HTR-8/SVneo (cell line): ENCODE measurements around the gene PPIP5K1.
"Not testable (repeated sequence)": the region's sequence is repeated elsewhere in the genome, so short reads cannot be mapped to it uniquely, and the experiment has no call there.

Experiments
- DNase-seq: peaks from one replicate; pipeline ENCODE4 v3.0.0; 2011; ENCODE audit warnings: low spot score, mixed read lengths; ENCODE audit not compliant: insufficient read length
- FAIRE-seq: peaks from 2 replicates; lab custom pipeline; 2011; peaks lifted over from hg19 to GRCh38; lab: Jason Lieb, UNC

The PPIP5K1 gene

DNA sequence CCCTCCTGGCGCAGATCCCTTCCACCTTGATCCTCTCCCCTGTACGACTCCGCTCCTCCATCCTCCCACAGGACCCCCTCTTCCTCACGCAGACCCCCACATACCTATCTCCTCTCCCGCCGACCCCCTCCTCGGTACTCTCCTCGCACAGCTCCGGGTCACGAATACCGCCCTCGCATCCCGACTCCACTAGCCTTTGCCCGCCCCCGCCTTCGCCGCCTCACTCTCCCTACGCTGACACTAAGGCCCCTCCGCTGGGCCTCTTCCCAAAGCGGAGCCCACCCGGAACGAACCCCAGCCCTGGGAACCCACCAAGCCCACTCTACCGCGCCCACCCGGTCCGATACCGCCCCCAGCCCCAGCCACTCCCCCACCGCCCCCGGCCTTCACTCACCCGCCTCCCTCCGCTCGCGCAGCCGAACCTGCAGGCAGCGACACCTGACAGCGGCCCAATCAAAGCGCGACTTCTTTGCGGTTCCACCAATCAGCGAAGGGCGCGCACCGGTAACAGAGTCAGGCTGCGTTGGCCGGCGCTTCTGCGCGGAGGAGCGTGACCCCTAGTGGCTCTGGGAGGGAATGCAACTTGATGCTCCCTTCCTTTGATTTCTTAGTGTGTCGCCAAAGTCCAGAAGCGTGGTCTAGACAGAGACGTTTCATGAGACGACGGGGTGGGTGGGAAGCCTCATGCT, at the start of gene PPIP5K1:
TSS of gene PPIP5K1 (minus strand) at position 431 of the 689 bp plus-strand sequence. CDS start 5,704 bp downstream, outside the sequence.
- FAIRE-seq: peak; percentile 98
- not testable (repeated sequence) for DNase-seq

GRCh38 chr15:43638464-43639204, 48.6 kb upstream of the PPIP5K1 start:
- not testable (repeated sequence) for FAIRE-seq, DNase-seq

DNA sequence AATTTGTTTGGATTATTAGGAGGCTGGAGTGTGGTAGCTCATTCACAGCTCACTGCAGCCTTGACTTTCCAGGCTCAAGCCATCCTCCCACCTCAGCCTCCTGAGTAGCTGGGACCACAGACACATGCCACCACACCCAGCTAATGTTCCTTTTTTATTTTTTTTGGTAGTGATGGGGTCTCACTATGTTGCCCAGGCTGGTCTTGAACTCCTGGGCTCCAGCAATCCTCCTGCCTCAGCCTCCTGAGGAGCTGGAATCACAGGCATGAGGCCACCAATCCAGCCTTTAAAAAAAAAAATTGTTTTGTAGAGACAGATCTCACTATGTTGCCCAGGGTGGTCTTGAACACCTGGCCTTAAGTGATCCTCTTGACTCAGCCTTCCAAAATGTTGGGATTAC, 36.9 kb upstream of the PPIP5K1 start:
- DNase-seq, FAIRE-seq: not testable (repeated sequence)

GRCh38 chr15:43625106-43625505, 35.1 kb upstream of the PPIP5K1 start:
- no peak for DNase-seq
- FAIRE-seq: no peak

DNA sequence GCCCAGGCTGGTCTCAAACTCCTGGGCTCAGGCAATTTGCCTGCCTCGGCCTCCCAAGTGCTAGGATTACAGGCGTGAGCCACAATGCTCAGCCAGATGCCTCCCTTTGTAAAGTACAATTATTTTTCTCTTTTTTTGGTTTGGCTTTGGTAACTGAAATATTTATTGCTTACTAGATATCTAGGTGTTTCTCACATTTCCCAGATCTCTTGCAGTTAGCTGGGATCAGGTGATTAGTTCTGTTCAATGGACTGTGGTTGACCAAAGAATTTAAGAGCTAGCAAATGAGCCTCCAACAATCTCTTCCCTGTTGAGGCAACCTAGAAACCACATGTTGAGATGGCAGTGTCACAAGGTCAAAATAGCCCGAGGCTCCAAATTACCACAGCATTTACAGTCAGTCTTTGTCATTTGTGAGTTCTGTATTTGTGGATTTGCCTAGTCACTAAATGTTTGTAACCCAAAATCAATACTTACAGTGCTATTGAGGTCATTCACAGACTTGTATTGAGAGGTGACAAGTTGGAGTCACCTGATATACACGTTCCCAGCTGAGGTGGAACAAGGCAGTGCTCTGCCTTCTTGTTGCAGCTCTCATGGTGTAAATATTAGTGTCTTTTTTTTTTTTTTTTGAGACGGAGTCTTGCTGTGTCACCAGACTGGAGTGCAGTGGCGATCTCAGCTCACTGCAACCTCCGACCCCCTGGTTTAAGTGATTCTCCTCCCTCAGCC, 32.2 kb upstream of the PPIP5K1 start:
- FAIRE-seq, DNase-seq: not testable (repeated sequence)

- not testable (repeated sequence) for DNase-seq
- FAIRE-seq: peak; percentile 31
Measured at GRCh38 chr15:43618700-43619099, 28.7 kb upstream of the PPIP5K1 start, which contains the start of gene STRC. Gene STRC, minus strand, starts transcription at chr15:43618800. Its CDS starts 78 bp downstream, at chr15:43618722.

- not testable (repeated sequence) for DNase-seq, FAIRE-seq
Measured at GRCh38 chr15:43617750-43618149, 27.7 kb upstream of the PPIP5K1 start.

GRCh38 chr15:43602233-43602632, 12.2 kb upstream of the PPIP5K1 start:
- DNase-seq, FAIRE-seq: not testable (repeated sequence)

- not testable (repeated sequence) for FAIRE-seq, DNase-seq
Measured at GRCh38 chr15:43600200-43600599, 10.2 kb upstream of the PPIP5K1 start.

DNA sequence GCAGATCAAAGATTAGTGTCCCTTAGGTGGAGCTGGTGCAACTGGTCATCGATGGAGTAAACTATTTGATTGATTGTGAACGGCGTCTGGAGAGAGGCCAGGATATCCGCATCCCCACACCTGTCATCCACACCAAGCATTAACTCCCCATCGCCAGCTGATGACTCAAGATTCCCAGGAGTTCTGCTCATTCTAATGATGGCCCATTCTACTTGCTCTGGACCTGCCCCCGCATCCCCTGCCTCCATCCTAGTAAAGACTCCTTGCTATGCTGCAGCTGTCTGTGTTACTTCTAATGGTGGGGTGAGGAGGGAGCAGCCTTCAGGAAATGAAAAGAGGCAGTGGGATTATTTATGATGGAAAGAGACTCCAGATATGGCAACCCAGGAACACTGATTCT, 9.1 kb upstream of the PPIP5K1 start:
- not testable (repeated sequence) for FAIRE-seq, DNase-seq

GRCh38 chr15:43593328-43594190, 3.6 kb upstream of the PPIP5K1 start, which contains the start of gene CKMT1B:
Gene CKMT1B, plus strand, starts transcription at chr15:43594027. Its CDS starts 192 bp downstream, at chr15:43594219.
- not testable (repeated sequence) for DNase-seq, FAIRE-seq

- not testable (repeated sequence) for FAIRE-seq, DNase-seq
Measured at GRCh38 chr15:43592841-43593240, 2.8 kb upstream of the PPIP5K1 start.

- DNase-seq, FAIRE-seq: not testable (repeated sequence)
Measured at GRCh38 chr15:43574607-43575006, 15.4 kb downstream of the PPIP5K1 start.

GRCh38 chr15:43566615-43567014, 23.4 kb downstream of the PPIP5K1 start:
- DNase-seq, FAIRE-seq: not testable (repeated sequence)

- not testable (repeated sequence) for DNase-seq, FAIRE-seq
Measured at GRCh38 chr15:43563793-43564192, 26.2 kb downstream of the PPIP5K1 start.

DNA sequence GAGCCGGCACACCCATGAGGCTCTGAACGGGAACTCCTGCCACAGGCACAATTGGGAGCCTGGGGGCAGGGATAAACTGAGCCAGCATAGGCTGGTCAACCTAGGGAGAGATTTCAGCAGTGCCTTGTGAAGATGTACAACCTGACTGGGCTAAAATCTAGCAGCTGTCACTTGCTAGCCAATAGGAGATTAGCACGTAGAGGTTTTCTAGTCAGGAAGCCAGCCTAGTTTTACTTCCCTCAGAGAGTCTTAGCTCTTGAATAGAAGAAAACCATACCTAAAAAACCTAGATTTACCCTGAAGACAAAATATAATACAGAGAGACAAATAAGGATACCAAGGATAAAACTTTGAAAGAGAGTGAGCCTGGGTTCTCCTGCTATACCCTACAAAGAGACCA, 27.3 kb downstream of the PPIP5K1 start:
- not testable (repeated sequence) for DNase-seq, FAIRE-seq

DNA sequence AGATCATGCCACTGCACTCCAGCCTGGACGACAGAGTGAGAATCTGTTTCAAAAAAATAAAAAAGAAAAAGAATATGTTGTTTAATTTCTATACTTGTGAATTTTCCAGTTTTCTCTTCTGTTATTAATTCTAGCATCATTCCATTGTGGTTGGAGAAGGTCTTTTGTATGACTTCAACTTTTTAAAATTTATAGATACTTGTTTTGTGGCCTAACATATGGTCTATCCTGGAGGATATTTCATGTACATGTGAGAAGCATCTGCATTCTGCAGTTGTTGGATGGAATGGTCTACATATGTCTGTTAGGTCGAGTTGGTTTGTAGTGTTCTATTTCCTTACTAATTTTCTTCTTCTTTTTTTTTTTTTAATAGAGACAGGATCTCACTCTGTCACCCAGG, 37.0 kb downstream of the PPIP5K1 start:
- FAIRE-seq (no peak), DNase-seq (no peak)

GRCh38 chr15:43552256-43552655, 37.8 kb downstream of the PPIP5K1 start:
- FAIRE-seq: no peak
- no peak for DNase-seq
